NOMO-1 treated with DMSO at 0.1 percent for 48 hours (cell line): Measurements from ENCODE around the gene STAB2.
"Not testable (repeated sequence)": the region's sequence is repeated elsewhere in the genome, so short reads cannot be mapped to it uniquely, and the experiment has no call there.

Experiments used
- DNase-seq: peaks from one replicate; lab custom pipeline; 2025; ENCODE audit not compliant: unreplicated experiment; lab: John Stamatoyannopoulos, UW

Gene STAB2

GRCh38 chr12:103805655-103806360 is 218.7 kb downstream of the STAB2 start:
- no peak for DNase-seq

GRCh38 chr12:103806803-103807202 is 219.7 kb downstream of the STAB2 start:
- peak; percentile 86 for DNase-seq

- DNase-seq: no peak
Measured at GRCh38 chr12:103807561-103808238, 220.6 kb downstream of the STAB2 start.

GRCh38 chr12:103808239-103808880 is 221.3 kb downstream of the STAB2 start:
- DNase-seq: no peak

GRCh38 chr12:103809154-103809553 is 222.1 kb downstream of the STAB2 start:
- DNase-seq: no peak

GRCh38 chr12:103809639-103810038 is 222.6 kb downstream of the STAB2 start:
- DNase-seq: not testable (repeated sequence)

GRCh38 chr12:103810111-103810510 is 223.0 kb downstream of the STAB2 start:
- DNase-seq: no peak

GRCh38 chr12:103811791-103812190 is 224.7 kb downstream of the STAB2 start:
- no peak for DNase-seq

GRCh38 chr12:103812789-103813188 is 225.7 kb downstream of the STAB2 start:
- DNase-seq: no peak

GRCh38 chr12:103813426-103813825 is 226.4 kb downstream of the STAB2 start:
- no peak for DNase-seq

GRCh38 chr12:103813949-103814348 is 226.9 kb downstream of the STAB2 start:
- no peak for DNase-seq

- no peak for DNase-seq
Measured at GRCh38 chr12:103814436-103814835, 227.4 kb downstream of the STAB2 start.
